ENCODE measurements around the gene HK1.

DNA sequence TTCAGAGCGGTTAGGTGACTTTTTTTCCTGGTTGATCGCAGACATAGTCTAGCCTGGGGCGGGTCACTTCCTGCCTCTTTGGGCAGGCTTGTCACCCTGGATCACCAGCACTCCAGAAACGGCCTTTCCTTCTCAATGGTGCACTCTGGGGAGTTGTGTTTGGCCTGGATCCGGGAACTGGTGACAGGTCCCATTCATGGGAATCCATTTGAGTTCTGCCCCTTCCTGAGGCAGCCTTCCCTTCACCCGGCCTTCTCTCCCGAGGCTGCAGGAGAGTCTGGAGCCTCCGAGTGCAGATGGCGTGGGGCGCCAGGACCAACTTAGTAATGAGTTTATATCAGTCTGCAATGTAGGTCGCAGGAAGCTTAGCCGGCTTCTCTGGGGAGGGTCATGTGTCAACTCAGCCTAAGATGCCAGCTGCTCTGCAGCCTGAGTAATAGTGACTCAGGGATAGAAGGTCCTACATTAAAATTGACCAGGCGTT, 84.2 kb downstream of the HK1 start:
- TF ChIP-seq, protein P1, sequence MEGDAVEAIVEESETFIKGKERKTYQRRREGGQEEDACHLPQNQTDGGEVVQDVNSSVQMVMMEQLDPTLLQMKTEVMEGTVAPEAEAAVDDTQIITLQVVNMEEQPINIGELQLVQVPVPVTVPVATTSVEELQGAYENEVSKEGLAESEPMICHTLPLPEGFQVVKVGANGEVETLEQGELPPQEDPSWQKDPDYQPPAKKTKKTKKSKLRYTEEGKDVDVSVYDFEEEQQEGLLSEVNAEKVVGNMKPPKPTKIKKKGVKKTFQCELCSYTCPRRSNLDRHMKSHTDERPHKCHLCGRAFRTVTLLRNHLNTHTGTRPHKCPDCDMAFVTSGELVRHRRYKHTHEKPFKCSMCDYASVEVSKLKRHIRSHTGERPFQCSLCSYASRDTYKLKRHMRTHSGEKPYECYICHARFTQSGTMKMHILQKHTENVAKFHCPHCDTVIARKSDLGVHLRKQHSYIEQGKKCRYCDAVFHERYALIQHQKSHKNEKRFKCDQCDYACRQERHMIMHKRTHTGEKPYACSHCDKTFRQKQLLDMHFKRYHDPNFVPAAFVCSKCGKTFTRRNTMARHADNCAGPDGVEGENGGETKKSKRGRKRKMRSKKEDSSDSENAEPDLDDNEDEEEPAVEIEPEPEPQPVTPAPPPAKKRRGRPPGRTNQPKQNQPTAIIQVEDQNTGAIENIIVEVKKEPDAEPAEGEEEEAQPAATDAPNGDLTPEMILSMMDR (IDR thresholded peaks at IDR 0.05), result no peak
- TF ChIP-seq POLR2A (IDR thresholded peaks at IDR 0.05), result no peak
